Omental fat pad (tissue), 4 donors: ENCODE measurements around the gene RUNX1. TPM values are rescaled to one million over a fixed set of nuclear protein-coding genes. Genes with fewer than 3 reads are reported as not detected.
A peak's percentile ranks its signal among the peaks of the same experiment; 100 is the strongest.
"Not testable (repeated sequence)": the region's sequence is repeated elsewhere in the genome, so short reads cannot be mapped to it uniquely, and the experiment has no call there.

ENCODE experiments used
- ATAC-seq: fragments of 150-250 bp; one replicate; pipeline ENCODE4 v1.9.1; 2016; ENCODE audit warnings: mild to moderate bottlenecking, moderate library complexity; ENCODE audit not compliant: low FRiP score
- DNase-seq: peaks from one replicate; pipeline ENCODE4 v3.0.0-alpha.2; 2019; ENCODE audit warnings: low spot score
- total RNA-seq, 4 donors: library from RNA; depleted of rRNA; stranded (reverse); fragments of >200 nt; gene quantifications; one replicate each; pipeline ENCODE4 v1.1.0, GENCODE V29; 2016
- TF ChIP-seq, protein P1 (sequence below), 3 donors: fragments of 450-650 bp; IDR thresholded peaks; one replicate each; pipeline ENCODE4 v1.5.1; 2016 to 2017; ENCODE audit warnings: antibody characterized with exemption in 3 of 3, mild to moderate bottlenecking in 3 of 3, moderate library complexity in 2 of 3

The RUNX1 gene
- total RNA-seq, 4 donors from 2014 or later: 21.1 to 75.9 (median 30.2) TPM

DNA sequence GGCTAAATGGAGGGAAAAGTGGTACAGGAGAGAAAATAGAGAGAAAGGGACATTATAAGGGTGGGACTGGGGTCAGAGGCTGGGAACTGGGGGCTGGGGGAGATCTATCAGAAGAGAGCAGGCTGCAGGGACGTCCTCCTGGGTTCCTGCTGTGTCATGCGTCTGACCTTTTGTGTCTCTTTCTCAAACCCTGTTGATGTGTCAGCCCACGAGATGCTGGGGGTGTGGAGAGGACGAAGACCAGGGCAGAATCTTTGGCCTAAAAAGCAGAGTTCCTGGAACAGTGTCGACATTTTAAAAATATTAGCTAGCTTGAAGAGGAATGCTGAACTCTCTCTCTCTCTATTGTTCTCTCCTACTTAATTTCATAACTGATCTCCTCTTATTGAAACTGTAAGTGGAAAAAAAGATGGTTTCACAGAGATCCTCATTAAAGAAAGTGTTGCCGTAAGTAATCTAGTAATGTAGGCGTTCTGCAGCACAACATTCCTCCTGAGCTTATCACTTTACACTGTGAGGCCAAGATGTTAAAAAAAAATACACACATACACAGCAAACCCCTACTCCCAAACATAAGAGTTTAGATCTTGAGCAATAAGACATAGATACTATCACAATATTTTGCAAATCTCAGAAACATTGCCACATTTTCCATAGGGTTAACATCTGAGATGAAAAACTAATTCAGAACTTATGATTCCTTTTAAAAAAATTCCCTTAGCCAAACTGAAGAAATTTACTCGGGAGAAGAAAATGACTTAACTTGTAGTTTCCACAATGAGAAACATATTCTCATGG lies 52.6 kb downstream of the RUNX1 start:
- peak; percentile 73 for ATAC-seq
- peak; percentile 50 for DNase-seq
- TF ChIP-seq, protein P1, sequence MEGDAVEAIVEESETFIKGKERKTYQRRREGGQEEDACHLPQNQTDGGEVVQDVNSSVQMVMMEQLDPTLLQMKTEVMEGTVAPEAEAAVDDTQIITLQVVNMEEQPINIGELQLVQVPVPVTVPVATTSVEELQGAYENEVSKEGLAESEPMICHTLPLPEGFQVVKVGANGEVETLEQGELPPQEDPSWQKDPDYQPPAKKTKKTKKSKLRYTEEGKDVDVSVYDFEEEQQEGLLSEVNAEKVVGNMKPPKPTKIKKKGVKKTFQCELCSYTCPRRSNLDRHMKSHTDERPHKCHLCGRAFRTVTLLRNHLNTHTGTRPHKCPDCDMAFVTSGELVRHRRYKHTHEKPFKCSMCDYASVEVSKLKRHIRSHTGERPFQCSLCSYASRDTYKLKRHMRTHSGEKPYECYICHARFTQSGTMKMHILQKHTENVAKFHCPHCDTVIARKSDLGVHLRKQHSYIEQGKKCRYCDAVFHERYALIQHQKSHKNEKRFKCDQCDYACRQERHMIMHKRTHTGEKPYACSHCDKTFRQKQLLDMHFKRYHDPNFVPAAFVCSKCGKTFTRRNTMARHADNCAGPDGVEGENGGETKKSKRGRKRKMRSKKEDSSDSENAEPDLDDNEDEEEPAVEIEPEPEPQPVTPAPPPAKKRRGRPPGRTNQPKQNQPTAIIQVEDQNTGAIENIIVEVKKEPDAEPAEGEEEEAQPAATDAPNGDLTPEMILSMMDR (IDR thresholded peaks at IDR 0.05): no peak

DNA sequence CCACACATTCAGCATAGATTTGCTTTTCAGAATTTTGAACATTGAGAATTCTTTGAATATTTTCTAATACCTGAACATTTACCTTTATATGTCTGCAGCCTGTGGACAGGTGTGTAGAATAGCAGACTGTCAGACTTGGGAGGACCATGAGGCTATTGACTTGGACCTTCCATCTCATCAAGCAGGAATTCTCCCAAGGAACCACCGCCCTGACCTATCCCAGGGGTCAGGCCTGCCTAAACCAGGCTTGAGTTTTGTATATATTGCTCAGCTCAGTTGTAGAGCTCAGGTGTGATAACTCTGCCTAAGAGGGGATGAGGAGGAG lies 53.2 kb downstream of the RUNX1 start:
- TF ChIP-seq, protein P1 (IDR thresholded peaks at IDR 0.05): no peak
- no peak for DNase-seq
- ATAC-seq: peak; percentile 22

DNA sequence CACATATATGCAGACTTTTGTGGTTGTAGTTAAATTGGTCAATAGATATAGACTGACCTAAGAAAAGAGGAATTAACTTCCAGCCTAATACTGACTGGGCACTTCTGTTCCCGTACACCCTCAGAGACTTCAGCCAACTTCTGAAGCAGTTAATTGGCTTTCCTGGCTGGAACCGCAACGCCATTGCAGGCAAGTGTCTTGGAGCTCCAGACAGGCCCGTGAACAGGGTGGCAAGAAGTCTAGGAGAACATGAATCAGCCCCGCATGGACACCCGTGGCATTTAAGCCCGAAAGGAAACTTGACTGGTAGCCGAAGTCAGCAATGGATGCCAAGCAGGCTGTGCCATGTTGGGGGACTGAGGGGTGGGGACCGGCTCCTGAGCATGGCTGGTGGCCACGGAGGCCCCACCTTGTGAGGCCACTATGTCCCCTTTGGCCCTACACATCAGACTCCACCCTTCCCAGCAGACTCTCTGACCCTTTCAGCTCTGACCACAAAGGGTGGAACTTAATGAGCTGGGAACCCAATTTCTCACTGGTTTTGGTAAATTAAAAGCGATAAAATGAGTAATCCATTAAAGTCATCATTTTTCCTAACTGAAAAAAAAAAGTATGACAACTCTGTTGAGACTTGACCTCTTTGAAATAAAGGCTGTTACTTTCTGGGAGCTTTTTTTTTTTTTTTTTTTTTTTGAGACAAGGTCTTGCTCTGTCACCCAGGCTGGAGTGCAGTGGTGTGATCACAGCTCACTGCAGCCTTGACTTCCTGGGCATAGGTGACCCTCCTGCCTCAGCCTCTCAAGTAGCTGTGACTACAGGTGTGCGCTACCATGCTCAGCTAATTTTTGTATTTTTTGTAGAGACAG lies 54.1 kb downstream of the RUNX1 start:
- TF ChIP-seq, protein P1 (IDR thresholded peaks at IDR 0.05): no peak
- ATAC-seq (no peak), DNase-seq (no peak)

DNA sequence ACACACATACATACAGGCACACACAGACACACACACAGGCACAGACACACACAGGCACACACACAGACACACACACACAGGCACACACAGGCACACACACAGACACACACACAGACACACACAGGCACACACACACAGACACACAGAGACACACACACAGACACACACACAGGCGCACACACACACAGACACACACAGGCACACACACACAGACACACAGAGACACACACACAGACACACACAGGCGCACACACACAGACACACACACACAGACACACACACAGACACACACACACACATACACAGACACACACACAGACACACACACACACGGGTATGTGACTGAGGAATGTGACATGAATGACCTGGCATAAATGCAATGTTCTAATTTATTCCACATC lies 55.6 kb downstream of the RUNX1 start:
- ATAC-seq, DNase-seq: not testable (repeated sequence)

DNA sequence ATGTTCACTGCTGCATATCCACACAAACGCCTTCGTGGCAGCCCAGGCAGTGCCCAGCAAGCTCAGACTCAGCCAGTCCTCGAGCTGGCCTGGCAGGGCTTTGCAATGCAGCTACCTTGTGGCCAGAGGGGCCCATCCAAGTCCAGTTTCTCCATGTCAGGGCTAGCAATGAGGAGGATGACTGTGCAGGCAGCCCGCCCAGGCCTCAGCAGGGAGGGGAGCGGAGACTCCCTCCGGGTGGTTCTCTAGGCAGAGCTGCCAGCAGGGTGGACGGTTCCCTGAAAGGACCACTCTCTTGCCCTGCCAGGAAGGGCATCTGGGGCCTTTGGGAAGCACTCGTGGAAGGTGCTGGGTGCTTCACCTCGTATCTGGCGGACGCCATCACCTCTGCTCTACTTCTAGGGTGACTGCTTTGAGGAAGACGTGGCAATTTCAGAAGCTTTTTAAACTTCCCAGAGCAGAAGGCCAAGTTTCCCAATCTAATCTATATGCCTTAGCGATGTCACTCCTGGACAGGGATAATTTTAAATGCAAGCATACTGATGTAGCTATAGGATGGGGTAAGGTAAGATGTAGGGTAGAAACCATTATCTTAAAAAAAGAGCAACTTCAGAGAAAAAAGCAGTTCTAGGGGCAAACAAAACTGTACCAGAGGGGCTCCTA lies 56.2 kb downstream of the RUNX1 start:
- DNase-seq (peak; percentile 48), ATAC-seq (peak; percentile 82)
- TF ChIP-seq, protein P1 (IDR thresholded peaks at IDR 0.05): no peak

DNA sequence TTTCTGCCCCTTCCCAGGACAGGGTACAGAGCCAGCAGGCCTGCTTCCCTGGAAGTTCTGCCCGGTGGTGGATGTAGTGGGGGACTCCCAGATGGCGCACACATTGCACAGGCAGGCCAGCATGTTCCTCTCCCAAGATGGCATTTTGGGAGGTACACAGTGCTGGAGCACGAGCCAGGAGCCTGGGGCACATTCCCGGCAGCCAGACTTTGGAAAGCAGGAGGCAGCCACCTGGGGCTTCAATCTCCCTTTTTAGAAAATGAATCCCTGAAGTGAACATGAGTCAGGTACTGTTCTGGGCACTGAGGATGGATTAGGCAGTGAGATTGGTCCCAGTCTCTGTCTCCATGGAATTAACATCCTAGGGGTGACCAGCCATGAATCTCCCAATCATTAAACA lies 56.9 kb downstream of the RUNX1 start:
- DNase-seq (no peak), ATAC-seq (no peak)
- TF ChIP-seq, protein P1 (IDR thresholded peaks at IDR 0.05): no peak

DNA sequence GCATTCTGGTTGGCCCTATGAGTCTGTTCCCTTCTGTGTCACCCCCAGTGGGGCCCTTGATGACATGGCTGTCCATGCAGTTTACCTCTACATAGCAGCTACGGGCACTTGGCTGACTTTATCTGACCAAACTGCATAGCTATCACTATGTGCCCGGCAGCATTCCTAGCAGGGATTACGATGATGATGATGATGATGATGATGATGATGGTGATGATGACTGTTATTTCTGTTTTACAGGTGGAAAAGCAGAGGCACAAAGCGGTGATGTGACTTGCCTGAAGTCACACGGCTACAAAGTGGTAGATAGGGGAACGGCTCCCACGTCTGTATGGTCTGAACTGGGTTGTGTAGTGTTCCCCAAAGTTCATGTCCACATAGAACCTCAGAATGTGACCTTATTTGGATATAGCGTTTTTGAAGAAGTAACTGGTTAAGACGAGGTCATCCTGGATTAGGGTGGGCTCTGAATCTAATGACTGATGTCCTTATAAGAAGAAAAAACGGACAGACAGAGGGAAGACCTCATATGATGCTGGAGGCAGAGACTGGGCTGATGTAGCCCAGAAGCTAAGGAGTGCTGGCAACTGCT lies 57.6 kb downstream of the RUNX1 start:
- ATAC-seq: no peak

More for the DNA sequence above, 57.6 kb downstream of the RUNX1 start:
- TF ChIP-seq, protein P1 (IDR thresholded peaks at IDR 0.05): no peak
- DNase-seq: no peak
